H9 (cell line): ENCODE results near the gene TAF11L12. TPM values are rescaled to one million over a fixed set of nuclear protein-coding genes. Genes with fewer than 3 reads are reported as not detected.
"Not testable (repeated sequence)": the region's sequence is repeated elsewhere in the genome, so short reads cannot be mapped to it uniquely, and the experiment has no call there.

Source experiments
- DNase-seq: peaks from one replicate; pipeline ENCODE4 v3.0.0-alpha.2; 2017
- H2AFZ ChIP-seq: one replicate; pipeline ENCODE4 v1.6.1; 2013; ENCODE audit warnings: mild to moderate bottlenecking, low read length, control low read depth, moderate library complexity
- H2AK5ac ChIP-seq: 2 replicates; pipeline ENCODE4 v1.6.1; 2013; ENCODE audit warnings: low read length, control low read depth, mixed read lengths; ENCODE audit not compliant: insufficient read length
- H2BK120ac ChIP-seq: one replicate; pipeline ENCODE4 v1.6.1; 2013; ENCODE audit warnings: low read depth, mild to moderate bottlenecking, low read length, control low read depth, inconsistent platforms; ENCODE audit not compliant: poor library complexity, severe bottlenecking
- H2BK12ac ChIP-seq: 2 replicates; pipeline ENCODE4 v1.6.1; 2013; ENCODE audit warnings: low read length, control low read depth, mixed read lengths, low read depth; ENCODE audit not compliant: insufficient read length
- H2BK15ac ChIP-seq: 2 replicates; pipeline ENCODE4 v1.6.1; 2013; ENCODE audit warnings: low read depth, low read length, control low read depth
- H2BK20ac ChIP-seq: one replicate; pipeline ENCODE4 v1.6.1; 2013; ENCODE audit warnings: low read depth, mild to moderate bottlenecking, low read length, control low read depth, inconsistent platforms; ENCODE audit not compliant: poor library complexity, severe bottlenecking
- H2BK5ac ChIP-seq: 2 replicates; pipeline ENCODE4 v1.6.1; 2013; ENCODE audit warnings: low read length, control low read depth, mixed read lengths; ENCODE audit not compliant: insufficient read length
- H3K14ac ChIP-seq: 2 replicates; pipeline ENCODE4 v1.6.1; 2013; ENCODE audit warnings: low read length, control low read depth; ENCODE audit not compliant: insufficient read depth
- H3K18ac ChIP-seq: 2 replicates; pipeline ENCODE4 v1.6.1; 2013; ENCODE audit warnings: low read depth, mild to moderate bottlenecking, mixed read lengths, low read length, control low read depth; ENCODE audit not compliant: insufficient read length
- H3K23ac ChIP-seq: 2 replicates; pipeline ENCODE4 v1.6.1; 2013; ENCODE audit warnings: low read length, control low read depth, mixed read lengths, low read depth; ENCODE audit not compliant: insufficient read length
- H3K23me2 ChIP-seq: 2 replicates; pipeline ENCODE4 v1.6.1; 2013; ENCODE audit warnings: low read depth, mild to moderate bottlenecking, mixed read lengths, low read length, control low read depth; ENCODE audit not compliant: insufficient read length, poor library complexity, severe bottlenecking
- H3K27ac ChIP-seq: 2 replicates; pipeline ENCODE4 v1.5.1; 2013; ENCODE audit warnings: low read length, control low read depth, mixed read lengths, low read depth; ENCODE audit not compliant: insufficient read length
- H3K27me3 ChIP-seq: 2 replicates; pipeline ENCODE4 v1.6.1; 2013; ENCODE audit warnings: low read length, control low read depth, inconsistent platforms; ENCODE audit not compliant: insufficient read depth
- H3K4ac ChIP-seq: 2 replicates; pipeline ENCODE4 v1.6.1; 2013; ENCODE audit warnings: low read depth, mild to moderate bottlenecking, control low read depth, inconsistent platforms, low read length, moderate library complexity
- H3K4me1 ChIP-seq: 2 replicates; pipeline ENCODE4 v1.6.1; 2013; ENCODE audit warnings: low read length, control low read depth, inconsistent platforms; ENCODE audit not compliant: insufficient read depth
- H3K4me2 ChIP-seq: 2 replicates; pipeline ENCODE4 v1.6.1; 2013; ENCODE audit warnings: low read length, control low read depth, mixed read lengths; ENCODE audit not compliant: insufficient read length, insufficient read depth
- H3K56ac ChIP-seq: 2 replicates; pipeline ENCODE4 v1.6.1; 2013; ENCODE audit warnings: low read depth, mild to moderate bottlenecking, mixed read lengths, low read length, control low read depth; ENCODE audit not compliant: insufficient read length
- H3K79me1 ChIP-seq: 2 replicates; pipeline ENCODE4 v1.6.1; 2013; ENCODE audit warnings: low read depth, mild to moderate bottlenecking, moderate library complexity, low read length, control low read depth, inconsistent platforms; ENCODE audit not compliant: insufficient read depth, poor library complexity, severe bottlenecking
- H3K79me2 ChIP-seq: 2 replicates; pipeline ENCODE4 v1.6.1; 2013; ENCODE audit warnings: low read length, control low read depth, inconsistent platforms; ENCODE audit not compliant: insufficient read depth
- H3K9ac ChIP-seq: 2 replicates; pipeline ENCODE4 v1.6.1; 2013; ENCODE audit warnings: low read length, control low read depth, mixed read lengths; ENCODE audit not compliant: insufficient read length; ENCODE audit errors: extremely low read depth
- H3K9me3 ChIP-seq: one replicate; pipeline ENCODE4 v1.6.1; 2013; ENCODE audit warnings: low read depth, low read length, inconsistent platforms; ENCODE audit not compliant: control insufficient read depth
- H3T11ph ChIP-seq: one replicate; pipeline ENCODE4 v1.6.1; 2013; ENCODE audit warnings: mild to moderate bottlenecking, low read length, control low read depth, inconsistent platforms
- H4K20me1 ChIP-seq: one replicate; pipeline ENCODE4 v1.6.1; 2013; ENCODE audit not compliant: control insufficient read depth, insufficient read length, insufficient read depth
- H4K5ac ChIP-seq: 2 replicates; pipeline ENCODE4 v1.6.1; 2013; ENCODE audit warnings: low read depth, mild to moderate bottlenecking, mixed read lengths, low read length, control low read depth; ENCODE audit not compliant: insufficient read length
- H4K8ac ChIP-seq: replicated peaks from 2 replicates; pipeline ENCODE4 v1.6.1; 2013; ENCODE audit warnings: low read length, control low read depth, mixed read lengths, low read depth; ENCODE audit not compliant: insufficient read length
- H4K91ac ChIP-seq: 2 replicates; pipeline ENCODE4 v1.6.1; 2013; ENCODE audit warnings: low read depth, mild to moderate bottlenecking, moderate library complexity, mixed read lengths, low read length, control low read depth; ENCODE audit not compliant: insufficient read length
- H3K27ac Mint-ChIP-seq, 3 experiments: 2 replicates in 2 of 3; 3 replicates in 1 of 3; pipeline ENCODE4 v1.8.0; 2020 to 2021; ENCODE audit warnings: mixed read lengths in 3 of 3, mild to moderate bottlenecking in 1 of 3, moderate library complexity in 1 of 3
- H3K27me3 Mint-ChIP-seq: 2 replicates; pipeline ENCODE4 v1.8.0; 2021; ENCODE audit warnings: low read depth, mild to moderate bottlenecking, moderate library complexity, mixed read lengths
- H3K36me3 Mint-ChIP-seq, 3 experiments: 2 replicates in 2 of 3; 3 replicates in 1 of 3; pipeline ENCODE4 v1.8.0; 2020 to 2021; ENCODE audit warnings: low read depth in 3 of 3, mixed read lengths in 3 of 3; ENCODE audit not compliant: insufficient read depth in 1 of 3
- H3K4me1 Mint-ChIP-seq, 2 experiments: 2 replicates each; pipeline ENCODE4 v1.8.0; 2020; ENCODE audit warnings: mixed read lengths in 2 of 2
- H3K4me3 Mint-ChIP-seq, 2 experiments: 2 replicates in 1 of 2; 3 replicates in 1 of 2; pipeline ENCODE4 v1.8.0; 2020 to 2021; ENCODE audit warnings: mild to moderate bottlenecking in 2 of 2, mixed read lengths in 2 of 2, moderate library complexity in 1 of 2
- H3K9me3 Mint-ChIP-seq, 2 experiments: 2 replicates in 1 of 2; 3 replicates in 1 of 2; pipeline ENCODE4 v1.8.0; 2020; ENCODE audit warnings: mild to moderate bottlenecking in 2 of 2, mixed read lengths in 2 of 2, moderate library complexity in 1 of 2
- CTCF ChIP-seq: fragments of 200-600 bp; sonication (generic); conservative IDR thresholded peaks from 3 replicates; pipeline ENCODE4 v1.8.0; 2021; ENCODE audit warnings: antibody characterized with exemption, mild to moderate bottlenecking
- WGBS: extraction: QIAGEN DNeasy Blood & Tissue Kit; methylation state at CpG from one replicate; pipeline ENCODE4 v1.1.7; 2013; ENCODE audit warnings: missing lambda C conversion rate, low lambda C conversion rate, mixed read lengths; ENCODE audit not compliant: insufficient read length; ENCODE audit errors: extremely low coverage; 5-methylcytosine and 5-hydroxymethylcytosine counted together
- total RNA-seq: library from RNA; stranded (reverse); gene quantifications from 2 replicates; pipeline ENCODE4 v1.2.1, GENCODE V29; 2021

TAF11L12 gene
- total RNA-seq, 1 experiment from 2014 or later, result not detected

DNA sequence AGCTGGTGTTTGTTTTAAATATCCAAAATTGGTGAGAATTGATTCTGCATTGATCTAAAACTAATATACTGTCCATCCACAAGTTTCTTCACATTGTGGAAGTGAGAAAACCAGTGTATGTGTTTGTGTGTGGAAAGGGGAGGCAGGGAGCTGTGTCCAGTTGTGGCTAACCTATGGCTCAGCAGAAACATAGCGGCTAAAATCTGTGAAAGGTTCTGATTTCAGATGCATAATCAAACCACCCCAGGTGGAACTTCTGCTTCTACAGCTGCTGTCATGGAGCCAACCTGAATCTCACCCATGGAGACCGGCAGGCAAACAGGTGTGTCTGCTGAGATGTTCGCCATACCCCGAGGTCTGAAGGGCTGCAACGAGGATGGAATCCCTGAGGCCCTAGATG, 24.0 kb downstream of the TAF11L12 start, which contains the start of gene TAF11L14:
TSS of gene TAF11L14 (plus strand) at position 301 of the 400 bp plus-strand sequence.
- Histone ChIP-seq H3K18ac (no peak within 1 kb of the TSS), H2BK15ac (no peak within 1 kb of the TSS), H2AK5ac (no peak within 1 kb of the TSS), H4K20me1 (no peaks in the 10 kb centered on the region), H3K27me3 (no peaks in the 10 kb centered on the region), H3K14ac (no peak within 1 kb of the TSS), H3K27ac (no peak within 1 kb of the TSS), H2BK12ac (no peak within 1 kb of the TSS), H2BK120ac (no peak within 1 kb of the TSS), H4K91ac (no peak within 1 kb of the TSS), H4K8ac (no peak within 1 kb of the TSS), H3K79me1 (no peaks in the 10 kb centered on the region), H2AFZ (no peak within 1 kb of the TSS), H2BK5ac (no peak within 1 kb of the TSS), H3K23ac (no peak within 1 kb of the TSS), H3K9ac (no peak within 1 kb of the TSS), H3K4ac (no peak within 1 kb of the TSS), H3K56ac (no peak within 1 kb of the TSS), H3T11ph (no peak within 1 kb of the TSS), H3K9me3 (no peaks in the 10 kb centered on the region), H4K5ac (no peak within 1 kb of the TSS), H2BK20ac (no peak within 1 kb of the TSS), H3K4me2 (no peak within 1 kb of the TSS), H3K79me2 (no peaks in the 10 kb centered on the region), H3K4me1 (no peaks in the 10 kb centered on the region), H3K23me2 (no peaks in the 10 kb centered on the region)
- no peaks in the 10 kb centered on the region for H3K27me3 Mint-ChIP-seq
- H3K27ac Mint-ChIP-seq, result no peak within 1 kb of the TSS
- WGBS, result no CpG with 5 or more reads among the region's 5 CpGs
- H3K36me3 Mint-ChIP-seq, result no peaks in the 10 kb centered on the region
- H3K9me3 Mint-ChIP-seq, result peaks cover 0 to 2% of the 10 kb centered on the region in 2 experiments; a peak in 3 of 5 replicates
- no peaks in the 10 kb centered on the region for H3K4me1 Mint-ChIP-seq
- DNase-seq, result no peak
- TF ChIP-seq CTCF, result no peak
- no peak within 1 kb of the TSS for H3K4me3 Mint-ChIP-seq

GRCh38 chr5:17649232-17649631, 39.0 kb downstream of the TAF11L12 start:
- WGBS, result no CpG with 5 or more reads among the region's 10 CpGs
- H3K4me1 Mint-ChIP-seq, result not testable (repeated sequence)

More at GRCh38 chr5:17649232-17649631, 39.0 kb downstream of the TAF11L12 start:
- not testable (repeated sequence) for H3K27ac Mint-ChIP-seq, H4K91ac ChIP-seq, H3K56ac ChIP-seq, H4K20me1 ChIP-seq, H3K4me3 Mint-ChIP-seq, DNase-seq, H3K27ac ChIP-seq, H2BK5ac ChIP-seq, H3K27me3 Mint-ChIP-seq, H2BK12ac ChIP-seq, H3K79me1 ChIP-seq, H2AFZ ChIP-seq, H3K36me3 Mint-ChIP-seq, H3K18ac ChIP-seq, H3K4me1 ChIP-seq, H4K8ac ChIP-seq, H3K27me3 ChIP-seq, H3K9me3 Mint-ChIP-seq, H3K9ac ChIP-seq, H2BK20ac ChIP-seq, H3K4me2 ChIP-seq, H2AK5ac ChIP-seq, H3K23ac ChIP-seq, H3K4ac ChIP-seq, H3K9me3 ChIP-seq, H3K14ac ChIP-seq, H3K79me2 ChIP-seq, H2BK15ac ChIP-seq, H2BK120ac ChIP-seq, H4K5ac ChIP-seq, H3K23me2 ChIP-seq, H3T11ph ChIP-seq
